AG09319 (cell line): ENCODE results near the gene IL16.

ENCODE experiments used
- DNase-seq: peaks from one replicate; pipeline ENCODE4 v3.0.0-alpha.2; 2010; ENCODE audit warnings: low read depth; ENCODE audit errors: extremely low read depth
- CTCF ChIP-seq: IDR thresholded peaks from 2 replicates; pipeline ENCODE4 v1.5.1; 2011; ENCODE audit warnings: low read depth, mild to moderate bottlenecking, inconsistent platforms, low read length, moderate library complexity

Gene IL16

GRCh38 chr15:81356252-81356651 lies 159.6 kb downstream of the IL16 start:
- TF ChIP-seq CTCF: no peak
- no peak for DNase-seq

GRCh38 chr15:81357180-81357686 lies 160.6 kb downstream of the IL16 start:
- TF ChIP-seq CTCF: no peak
- no peak for DNase-seq

GRCh38 chr15:81358248-81358647 lies 161.6 kb downstream of the IL16 start:
- TF ChIP-seq CTCF: no peak
- DNase-seq: no peak

- TF ChIP-seq CTCF: no peak
- no peak for DNase-seq
Measured at GRCh38 chr15:81360491-81360890, 163.8 kb downstream of the IL16 start.

- no peak for TF ChIP-seq CTCF
- DNase-seq: no peak
Measured at GRCh38 chr15:81361891-81362290, 165.2 kb downstream of the IL16 start.

- DNase-seq: no peak
- no peak for TF ChIP-seq CTCF
Measured at GRCh38 chr15:81362790-81363189, 166.1 kb downstream of the IL16 start.

- DNase-seq: no peak
Measured at GRCh38 chr15:81363276-81363675, 166.6 kb downstream of the IL16 start.

More at GRCh38 chr15:81363276-81363675, 166.6 kb downstream of the IL16 start:
- TF ChIP-seq CTCF: no peak
